Medulla oblongata (tissue), 1 donor: ENCODE data around the gene GLA.

Source experiments
- DNase-seq: peaks from one replicate; pipeline ENCODE4 v3.0.0-alpha.2; 2015; ENCODE audit errors: extremely low spot score

The GLA gene

GRCh38 chrX:101397779-101398178 is 9.9 kb downstream of the GLA start:
- no peak for DNase-seq

GRCh38 chrX:101395789-101396188 is 11.9 kb downstream of the GLA start:
- no peak for DNase-seq

- DNase-seq, result no peak
Measured at GRCh38 chrX:101394372-101394771, 13.4 kb downstream of the GLA start.

GRCh38 chrX:101393530-101394305 is 14.0 kb downstream of the GLA start:
- no peak for DNase-seq

- DNase-seq, result no peak
Measured at GRCh38 chrX:101391831-101392230, 15.9 kb downstream of the GLA start.

GRCh38 chrX:101390664-101391525 is 16.8 kb downstream of the GLA start, which contains the start of gene RPL36A:
Gene RPL36A, plus strand, starts transcription at chrX:101391011. Its CDS starts 33 bp downstream, at chrX:101391044.
- DNase-seq, result peak; percentile 90

GRCh38 chrX:101388604-101389003 is 19.1 kb downstream of the GLA start:
- no peak for DNase-seq

GRCh38 chrX:101386542-101386885 is 21.2 kb downstream of the GLA start:
- DNase-seq, result no peak

GRCh38 chrX:101385795-101386541 is 21.8 kb downstream of the GLA start, which contains the start of gene BTK:
Gene BTK, minus strand, starts transcription at chrX:101386191. Its CDS starts 10,907 bp downstream, at chrX:101375284.
- peak; percentile 43 for DNase-seq

- DNase-seq, result no peak
Measured at GRCh38 chrX:101385026-101385684, 22.6 kb downstream of the GLA start.

- no peak for DNase-seq
Measured at GRCh38 chrX:101383679-101384205, 24.0 kb downstream of the GLA start.

- peak; percentile 4 for DNase-seq
Measured at GRCh38 chrX:101377547-101377946, 30.2 kb downstream of the GLA start.

GRCh38 chrX:101370888-101371504 is 36.7 kb downstream of the GLA start:
- DNase-seq, result no peak

- no peak for DNase-seq
Measured at GRCh38 chrX:101369687-101370086, 38.0 kb downstream of the GLA start.

- no peak for DNase-seq
Measured at GRCh38 chrX:101368800-101369199, 38.9 kb downstream of the GLA start.

- no peak for DNase-seq
Measured at GRCh38 chrX:101365301-101365795, 42.4 kb downstream of the GLA start.

GRCh38 chrX:101362757-101363156 is 45.0 kb downstream of the GLA start:
- no peak for DNase-seq

- no peak for DNase-seq
Measured at GRCh38 chrX:101362116-101362515, 45.6 kb downstream of the GLA start.

GRCh38 chrX:101360390-101360789 is 47.3 kb downstream of the GLA start:
- DNase-seq, result no peak

- DNase-seq, result no peak
Measured at GRCh38 chrX:101359966-101360365, 47.8 kb downstream of the GLA start.
